ENCODE data around the gene FXYD6.
"Not testable (repeated sequence)": the region's sequence is repeated elsewhere in the genome, so short reads cannot be mapped to it uniquely, and the experiment has no call there.

FXYD6 gene

DNA sequence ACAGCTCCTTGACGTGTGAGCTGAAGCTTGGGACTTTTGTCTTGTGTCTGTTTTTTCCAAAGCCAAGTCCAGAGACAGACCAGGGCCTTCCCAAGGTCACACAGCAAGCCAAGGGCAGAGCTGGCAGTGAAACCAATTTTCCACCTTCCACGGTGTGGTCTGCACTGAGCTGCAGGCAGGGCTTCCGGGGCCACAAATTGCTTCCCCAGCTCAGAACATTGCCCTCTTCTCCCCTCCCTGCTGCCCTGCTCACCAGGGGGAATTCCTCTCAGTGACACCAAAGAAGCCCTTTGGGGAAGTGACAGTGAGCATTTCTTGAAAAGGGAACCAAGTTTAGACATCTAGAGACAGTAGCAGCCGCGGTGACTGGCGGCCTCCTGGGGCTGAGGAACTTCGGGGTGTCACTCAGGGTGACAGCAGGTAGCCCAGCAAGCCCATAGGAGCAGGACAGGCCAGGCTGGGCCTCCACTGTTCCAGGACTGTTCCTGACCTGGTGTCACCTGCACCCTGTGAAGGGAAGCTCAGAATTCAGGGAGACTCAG is 61.1 kb downstream of the FXYD6 start:
- ChIA-PET CTCF (interaction anchor here (0.6 to 6.8 kb wide), 2 partner anchors 29 to 389 kb away, joined by 3 to 84 read pairs; no protein-coding TSS in a partner anchor), POLR2A (ENCODE audit: low non-redundant PET) (no interaction called here)
- TF ChIP-seq, protein P1, sequence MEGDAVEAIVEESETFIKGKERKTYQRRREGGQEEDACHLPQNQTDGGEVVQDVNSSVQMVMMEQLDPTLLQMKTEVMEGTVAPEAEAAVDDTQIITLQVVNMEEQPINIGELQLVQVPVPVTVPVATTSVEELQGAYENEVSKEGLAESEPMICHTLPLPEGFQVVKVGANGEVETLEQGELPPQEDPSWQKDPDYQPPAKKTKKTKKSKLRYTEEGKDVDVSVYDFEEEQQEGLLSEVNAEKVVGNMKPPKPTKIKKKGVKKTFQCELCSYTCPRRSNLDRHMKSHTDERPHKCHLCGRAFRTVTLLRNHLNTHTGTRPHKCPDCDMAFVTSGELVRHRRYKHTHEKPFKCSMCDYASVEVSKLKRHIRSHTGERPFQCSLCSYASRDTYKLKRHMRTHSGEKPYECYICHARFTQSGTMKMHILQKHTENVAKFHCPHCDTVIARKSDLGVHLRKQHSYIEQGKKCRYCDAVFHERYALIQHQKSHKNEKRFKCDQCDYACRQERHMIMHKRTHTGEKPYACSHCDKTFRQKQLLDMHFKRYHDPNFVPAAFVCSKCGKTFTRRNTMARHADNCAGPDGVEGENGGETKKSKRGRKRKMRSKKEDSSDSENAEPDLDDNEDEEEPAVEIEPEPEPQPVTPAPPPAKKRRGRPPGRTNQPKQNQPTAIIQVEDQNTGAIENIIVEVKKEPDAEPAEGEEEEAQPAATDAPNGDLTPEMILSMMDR (conservative IDR thresholded peaks at IDR 0.05; ENCODE audit: low read depth), result no peak
- H3K27ac ChIP-seq, result no peak overlapping the region
- no peak for DNase-seq (ENCODE audit: low spot score)

DNA sequence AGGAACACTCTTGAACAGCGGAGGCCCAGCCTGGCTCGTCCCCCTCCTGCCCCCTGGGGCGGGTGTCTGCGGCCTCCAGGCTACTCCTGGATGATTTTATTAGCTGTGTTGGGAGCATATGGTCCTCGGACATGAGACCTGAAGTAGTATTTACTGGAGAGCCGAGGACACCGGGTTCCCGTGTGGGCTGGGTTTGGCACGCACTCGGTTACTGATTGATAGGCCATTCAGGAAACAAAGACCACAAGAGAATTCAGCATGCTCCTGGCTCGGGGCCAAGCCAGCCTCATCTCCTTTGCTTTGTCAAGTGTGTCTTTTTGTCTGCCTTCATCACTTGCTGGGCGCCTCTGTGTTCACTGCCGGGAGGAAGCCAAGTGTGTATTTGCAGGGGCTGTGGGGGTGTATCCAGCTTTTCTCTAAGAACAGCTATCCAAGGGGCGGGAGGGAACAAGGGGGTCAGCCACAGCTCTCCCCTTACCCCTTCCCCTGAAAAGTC is 61.6 kb downstream of the FXYD6 start:
- no peak overlapping the region for H3K27ac ChIP-seq
- ChIA-PET CTCF (interaction anchor here (0.6 to 6.8 kb wide), 2 partner anchors 388 to 672 kb away, joined by 5 to 84 read pairs; no protein-coding TSS in a partner anchor), POLR2A (ENCODE audit: low non-redundant PET) (no interaction called here)
- TF ChIP-seq, protein P1 (conservative IDR thresholded peaks at IDR 0.05; ENCODE audit: low read depth), result no peak
- DNase-seq (ENCODE audit: low spot score), result no peak

GRCh38 chr11:117814204-117814765 is 62.2 kb downstream of the FXYD6 start:
- CTCF ChIA-PET, result interaction anchor here (0.6 to 6.8 kb wide), 2 partner anchors 388 to 672 kb away, joined by 5 to 84 read pairs; no protein-coding TSS in a partner anchor
- TF ChIP-seq, protein P1 (conservative IDR thresholded peaks at IDR 0.05; ENCODE audit: low read depth), result no peak
- POLR2A ChIA-PET (ENCODE audit: low non-redundant PET), result no interaction called here
- DNase-seq (ENCODE audit: low spot score), result no peak
- H3K27ac ChIP-seq, result no peak overlapping the region

DNA sequence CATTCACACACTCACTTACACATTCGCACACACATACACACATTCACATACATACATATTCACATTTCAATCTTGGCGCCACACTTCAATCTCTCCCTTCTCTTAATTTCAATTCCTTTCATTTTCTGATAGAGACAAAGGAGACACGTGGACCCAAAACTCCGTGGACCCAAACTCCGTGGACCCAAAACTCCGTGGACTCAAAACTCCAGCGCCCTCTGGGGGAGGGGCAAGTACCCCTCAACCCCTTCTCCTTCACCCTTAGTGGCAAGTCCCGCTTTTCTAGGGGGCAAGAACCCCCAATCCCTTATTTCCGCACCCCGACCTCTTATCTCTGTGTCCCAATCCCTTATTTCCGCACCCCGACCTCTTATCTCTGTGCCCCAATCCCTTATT is 66.4 kb downstream of the FXYD6 start:
- CTCF ChIA-PET, result interaction anchor here (0.7 to 3.7 kb wide), 2 partner anchors 383 to 398 kb away, joined by 4 to 56 read pairs; no protein-coding TSS in a partner anchor
- H3K27ac ChIP-seq; POLR2A ChIA-PET (ENCODE audit: low non-redundant PET); DNase-seq (ENCODE audit: low spot score): not testable (repeated sequence)

- CTCF ChIA-PET, result interaction anchor here (0.6 to 3.7 kb wide), 8 partner anchors 7 to 432 kb away, joined by 3 to 56 read pairs (median 3); no protein-coding TSS in a partner anchor
- peak; percentile 41 for DNase-seq (ENCODE audit: low spot score)
- H3K27ac ChIP-seq, result no peak overlapping the region
- POLR2A ChIA-PET (ENCODE audit: low non-redundant PET), result no interaction called here
- TF ChIP-seq, protein P1 (conservative IDR thresholded peaks at IDR 0.05; ENCODE audit: low read depth), result no peak
These were observed 67.0 kb downstream of the FXYD6 start for GRCh38 chr11:117809236-117810055.

DNA sequence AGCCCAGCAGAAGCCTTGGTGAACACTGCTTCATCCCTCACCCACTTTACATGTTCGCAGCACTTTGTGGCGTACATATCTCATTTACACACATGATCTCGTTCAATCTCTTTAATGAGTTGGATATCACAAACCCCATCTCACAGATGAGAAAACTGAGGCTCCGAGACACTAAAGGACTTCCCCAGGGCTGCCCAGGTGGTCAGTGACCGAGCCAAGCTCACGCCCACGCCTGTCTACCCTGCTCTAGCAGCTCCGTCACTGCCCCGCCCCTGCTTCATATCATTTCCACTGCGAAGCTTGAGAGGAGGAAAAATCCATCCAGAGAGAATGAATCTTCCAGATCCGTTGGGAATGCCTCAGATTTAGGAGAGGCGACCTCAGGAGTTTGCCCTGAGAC is 67.7 kb downstream of the FXYD6 start:
- no peak overlapping the region for H3K27ac ChIP-seq
- CTCF ChIA-PET, result interaction anchor here (0.6 to 3.7 kb wide), 9 partner anchors 8 to 471 kb away, joined by 3 to 56 read pairs (median 3); no protein-coding TSS in a partner anchor
- no peak for DNase-seq (ENCODE audit: low spot score)
- TF ChIP-seq, protein P1 (conservative IDR thresholded peaks at IDR 0.05; ENCODE audit: low read depth), result no peak
- POLR2A ChIA-PET (ENCODE audit: low non-redundant PET), result no interaction called here

Data from RWPE1 (cell line).